Fibroblast of lung (primary cell): ENCODE measurements around the gene GRK6.

ENCODE experiments used
- CTCF ChIP-seq, 2 donors: IDR thresholded peaks in 1 of 2; conservative IDR thresholded peaks in 1 of 2; 1 replicate in 1 of 2; 2 replicates in 1 of 2; pipeline ENCODE4 v1.5.1; 2011 to 2012; ENCODE audit warnings: low read length in 2 of 2, control low read depth in 1 of 2, inconsistent platforms in 1 of 2, low read depth in 1 of 2, mild to moderate bottlenecking in 1 of 2
- EZH2 ChIP-seq: IDR thresholded peaks from 2 replicates; pipeline ENCODE4 v1.5.1; 2012; ENCODE audit warnings: low read length, control low read depth, mild to moderate bottlenecking; ENCODE audit errors: missing control alignments

GRCh38 chr5:177440990-177441780 is 14.7 kb downstream of the GRK6 start:
- TF ChIP-seq CTCF (conservative IDR thresholded peaks at IDR 0.05 in 1 of 2, IDR thresholded peaks at IDR 0.05 in 1 of 2; ENCODE audit: low read depth in 1 of 2, low read length in 2 of 2) (no peak), EZH2 (no peak)
